NCI-H2081 treated with DMSO at 0.1 percent for 48 hours (cell line): ENCODE data around the gene TCAIM.

Experiments used
- DNase-seq: peaks from one replicate; lab custom pipeline; 2025; lab: John Stamatoyannopoulos, UW

Gene TCAIM

DNA sequence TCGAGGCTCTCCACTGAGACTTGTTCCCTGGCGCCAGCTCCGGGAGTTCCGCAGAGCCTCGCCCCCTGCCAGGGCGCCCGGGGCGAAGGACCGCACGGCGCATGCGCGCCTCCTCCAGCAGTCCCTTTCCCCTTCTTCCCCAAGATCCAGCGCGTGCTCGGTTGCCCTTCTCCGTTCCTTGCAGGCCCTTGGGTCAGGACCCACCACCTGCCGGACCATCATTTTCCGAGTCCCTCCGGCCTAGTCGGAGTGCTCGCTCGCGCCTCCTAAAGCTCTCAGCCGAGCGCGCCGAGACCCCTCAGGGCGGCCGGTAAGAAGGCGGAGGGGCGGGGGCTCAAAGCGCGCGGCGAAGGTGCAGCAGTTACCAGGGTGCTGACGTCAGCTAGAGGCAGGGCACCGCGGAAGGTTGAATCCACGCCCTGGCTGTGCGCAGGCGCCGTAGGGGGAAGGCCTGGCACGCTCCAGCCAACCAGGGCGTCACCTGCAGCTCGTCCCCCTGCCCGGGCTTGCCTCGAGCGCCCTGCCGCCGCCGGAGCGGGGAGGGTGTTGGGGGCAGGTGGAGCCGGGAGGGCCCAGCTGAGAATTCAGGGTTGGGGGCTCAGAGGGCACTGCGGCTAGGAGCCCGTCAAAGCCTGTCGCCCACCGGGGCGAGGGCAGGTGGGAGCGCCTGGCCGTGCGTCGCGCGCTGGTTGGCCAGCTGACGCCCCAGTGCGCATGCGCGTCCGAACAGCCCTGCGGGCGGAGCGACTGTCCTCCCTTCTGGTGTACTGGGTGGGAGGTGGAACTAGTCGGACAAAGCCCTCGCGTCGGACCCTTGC lies at the start of gene TCAIM:
Gene TCAIM (plus strand): TSS at position 757 of the 818 bp plus-strand sequence. CDS start 16,017 bp downstream, outside the sequence.
- DNase-seq: peak; percentile 88

- DNase-seq: no peak
Measured at GRCh38 chr3:44289882-44290462, 48.6 kb upstream of the TCAIM start.

DNA sequence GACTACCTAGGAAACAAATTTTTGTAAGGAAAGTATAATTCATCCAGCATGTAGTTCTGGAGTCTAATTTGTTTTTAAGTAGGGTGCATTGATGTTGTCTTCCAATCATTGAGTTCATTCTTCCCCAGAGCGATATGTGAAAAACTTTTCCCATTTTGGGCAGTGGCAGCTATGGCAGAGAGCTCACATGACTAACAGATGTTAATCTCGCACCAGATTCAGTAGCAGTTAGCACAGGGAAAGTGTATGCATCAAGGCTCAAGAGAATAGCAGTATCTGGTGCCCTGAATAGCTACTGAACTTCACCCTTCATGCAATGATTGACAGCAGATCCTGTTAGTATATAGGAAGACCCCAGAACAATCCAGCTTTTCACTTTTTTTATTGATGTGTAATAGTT lies 46.3 kb upstream of the TCAIM start:
- DNase-seq: no peak

DNA sequence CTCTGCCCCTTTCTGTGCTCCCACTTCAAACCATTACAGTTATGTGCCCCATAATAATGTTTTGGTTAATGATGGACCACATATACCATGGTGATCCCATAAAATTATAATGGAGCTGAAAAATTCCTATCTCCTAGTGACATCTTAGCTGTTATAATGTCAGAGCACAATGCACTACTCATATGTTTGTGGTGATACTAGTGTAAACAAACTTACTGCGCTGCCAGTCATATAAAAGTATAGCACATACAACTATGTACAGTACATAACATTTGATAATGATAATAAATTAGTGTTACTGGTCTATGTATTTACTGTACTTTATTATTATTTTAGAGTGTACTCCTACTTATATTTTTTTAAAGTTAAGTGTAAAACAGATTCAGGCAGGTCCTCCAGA lies 45.6 kb upstream of the TCAIM start:
- DNase-seq: no peak

- no peak for DNase-seq
Measured at GRCh38 chr3:44297255-44297654, 41.3 kb upstream of the TCAIM start.

DNA sequence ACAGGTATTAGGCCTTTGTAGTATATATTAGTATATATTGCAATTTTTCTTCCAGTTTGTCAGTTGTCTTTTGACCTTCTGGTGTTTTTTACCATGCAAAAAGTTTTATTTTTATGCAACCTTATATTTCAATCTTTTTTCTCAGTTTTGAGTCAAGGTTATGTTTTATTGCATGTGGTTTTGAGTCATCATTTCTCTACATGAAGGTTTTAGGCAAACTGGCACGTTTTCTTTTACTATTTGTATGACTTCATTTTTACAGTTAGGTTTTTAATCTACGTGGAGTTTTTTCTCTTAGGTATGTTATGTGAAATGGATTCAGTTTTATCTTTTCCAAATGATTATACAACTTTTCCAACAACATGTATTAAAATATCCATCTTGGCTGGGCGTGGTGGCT lies 36.8 kb upstream of the TCAIM start:
- no peak for DNase-seq

DNA sequence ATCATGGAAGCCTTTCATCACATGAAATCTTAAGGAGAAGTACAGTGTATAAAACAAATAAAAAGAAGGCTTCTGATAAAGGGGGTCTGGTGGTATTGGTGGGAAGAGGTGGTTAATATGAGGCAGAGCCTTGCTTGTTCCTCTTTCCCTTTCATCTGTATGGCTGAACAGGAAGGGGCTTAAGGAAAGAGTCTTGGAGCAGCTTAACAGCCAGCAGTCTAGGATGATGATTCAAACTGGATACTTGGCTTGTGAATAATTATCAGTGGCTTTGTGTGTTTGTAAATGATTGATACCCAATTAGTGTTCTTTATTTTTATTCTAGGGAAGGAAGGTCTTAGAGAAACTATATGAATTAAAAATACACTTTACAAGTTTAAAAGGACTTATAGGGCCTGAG lies 29.1 kb upstream of the TCAIM start:
- DNase-seq: no peak

DNA sequence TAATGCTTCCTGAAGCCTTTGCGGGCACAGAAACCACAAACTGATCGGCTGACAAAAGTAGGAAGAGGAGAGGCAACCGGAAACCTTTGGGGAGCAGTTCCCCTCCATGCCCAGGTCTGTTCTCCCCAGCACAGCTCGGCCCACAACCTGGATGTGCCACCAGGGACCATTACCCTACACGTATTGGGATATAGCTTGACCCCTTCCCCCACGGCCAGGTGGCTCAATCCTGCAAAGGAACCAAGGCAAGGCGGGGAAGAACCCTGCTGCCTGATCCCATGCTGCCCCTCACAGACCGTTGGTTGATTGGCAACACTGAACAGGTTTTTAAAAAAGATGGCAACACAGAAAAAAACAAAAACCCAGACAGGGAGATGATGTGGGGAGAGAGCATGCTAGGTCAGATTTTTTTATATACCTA lies 19.7 kb upstream of the TCAIM start:
- DNase-seq: no peak

GRCh38 chr3:44321335-44321734 lies 17.2 kb upstream of the TCAIM start:
- no peak for DNase-seq

- DNase-seq: peak; percentile 6
Measured at GRCh38 chr3:44323341-44323955, 15.1 kb upstream of the TCAIM start.

- DNase-seq: no peak
Measured at GRCh38 chr3:44324584-44324983, 14.0 kb upstream of the TCAIM start.

GRCh38 chr3:44326019-44326418 lies 12.5 kb upstream of the TCAIM start:
- no peak for DNase-seq

- DNase-seq: no peak
Measured at GRCh38 chr3:44326515-44326914, 12.1 kb upstream of the TCAIM start.

DNA sequence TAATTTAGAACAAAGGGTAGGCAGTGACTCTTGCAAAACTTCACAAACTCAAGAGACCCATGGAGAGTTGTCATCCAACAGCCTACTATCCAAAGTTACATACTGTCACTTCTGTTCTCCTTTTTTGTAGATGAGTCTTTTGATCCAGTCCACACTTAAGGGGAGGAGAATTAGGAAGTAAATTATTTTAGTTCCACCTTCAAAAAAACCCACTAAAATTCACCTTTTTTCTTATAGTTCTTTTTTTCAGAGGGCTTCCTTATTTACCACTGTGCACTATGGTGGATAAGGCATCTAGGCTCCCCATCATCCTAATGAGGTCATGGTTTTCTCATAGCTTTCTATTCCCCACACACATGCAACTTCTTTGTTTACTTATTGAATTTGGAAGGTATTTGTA lies 8.6 kb upstream of the TCAIM start:
- no peak for DNase-seq

- DNase-seq: no peak
Measured at GRCh38 chr3:44330444-44330843, 8.1 kb upstream of the TCAIM start.

- no peak for DNase-seq
Measured at GRCh38 chr3:44334326-44334725, 4.2 kb upstream of the TCAIM start.

GRCh38 chr3:44337248-44337785 lies 1.2 kb upstream of the TCAIM start:
- DNase-seq: no peak

DNA sequence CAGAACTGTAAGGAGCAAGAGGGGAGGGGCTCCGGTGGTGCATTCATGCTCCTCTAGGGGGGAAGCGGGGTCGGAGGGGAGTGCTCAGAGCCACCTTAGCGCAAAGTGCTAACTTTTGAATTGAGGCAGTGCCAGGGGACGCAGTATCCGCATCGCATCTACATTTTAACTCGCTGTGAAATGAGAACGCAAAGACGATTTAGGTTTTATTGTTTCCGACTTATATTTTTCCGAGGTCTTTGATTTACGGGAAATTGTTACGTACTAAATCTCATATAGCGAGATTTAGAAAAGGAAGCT lies 212 bp downstream of the TCAIM start:
- DNase-seq: no peak

- no peak for DNase-seq
Measured at GRCh38 chr3:44339181-44340057, 853 bp downstream of the TCAIM start.

- DNase-seq: no peak
Measured at GRCh38 chr3:44340058-44340395, 1.5 kb downstream of the TCAIM start.

DNA sequence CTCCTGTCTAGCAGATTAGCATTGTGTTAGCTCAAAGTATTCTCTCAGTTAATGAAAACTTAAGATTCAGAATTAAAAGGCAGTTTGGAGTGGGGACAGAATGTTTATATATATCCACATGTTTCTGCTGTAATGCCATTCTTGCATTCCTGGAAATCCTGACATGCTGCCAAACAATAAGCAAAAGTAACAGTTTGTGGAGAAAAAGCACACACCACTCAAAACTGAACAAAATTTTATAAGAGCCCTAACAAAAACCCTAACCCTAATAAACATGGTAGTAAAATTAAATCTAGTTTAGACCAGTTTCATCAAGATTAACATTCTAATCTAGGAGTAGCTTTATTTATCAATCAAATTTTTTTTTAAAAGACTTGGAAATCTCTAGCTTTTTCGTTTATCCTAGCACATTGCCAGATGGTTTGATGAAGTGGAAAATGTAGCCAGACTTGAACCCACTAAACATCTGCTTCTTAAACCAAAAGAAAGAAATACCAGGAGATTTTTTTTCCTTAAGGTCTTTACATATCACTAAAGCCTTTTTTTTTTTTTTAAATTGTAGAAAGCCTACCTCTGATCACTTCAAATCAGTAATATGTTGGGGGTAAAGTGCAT lies 3.7 kb downstream of the TCAIM start:
- DNase-seq: no peak

DNA sequence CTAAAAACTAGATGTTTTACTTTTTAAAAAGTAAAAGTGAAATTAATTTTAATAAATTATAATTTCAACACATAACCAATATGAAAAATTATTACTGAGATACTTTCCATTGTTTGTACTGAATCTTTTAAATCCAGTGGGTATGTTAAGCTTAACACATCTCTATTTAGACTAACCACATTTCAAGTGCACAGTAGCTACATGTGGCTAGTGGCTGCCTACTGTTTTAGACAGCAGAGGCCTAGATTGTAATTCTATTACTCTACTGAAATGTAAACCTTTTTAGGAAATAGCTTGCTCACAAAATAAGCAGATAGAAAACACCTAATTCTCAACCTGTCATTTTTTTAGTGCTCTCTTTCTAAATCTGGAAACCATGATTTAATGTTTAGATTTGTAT lies 4.9 kb downstream of the TCAIM start:
- DNase-seq: no peak
